H9 (cell line): ENCODE data around the gene NUDT16. TPM values are rescaled to one million over a fixed set of nuclear protein-coding genes. Genes with fewer than 3 reads are reported as not detected.

Experiments
- DNase-seq: peaks from one replicate; pipeline ENCODE4 v3.0.0-alpha.2; 2017
- H2AFZ ChIP-seq: one replicate; pipeline ENCODE4 v1.6.1; 2013; ENCODE audit warnings: mild to moderate bottlenecking, low read length, control low read depth, moderate library complexity
- H2AK5ac ChIP-seq: 2 replicates; pipeline ENCODE4 v1.6.1; 2013; ENCODE audit warnings: low read length, control low read depth, mixed read lengths; ENCODE audit not compliant: insufficient read length
- H2BK120ac ChIP-seq: one replicate; pipeline ENCODE4 v1.6.1; 2013; ENCODE audit warnings: low read depth, mild to moderate bottlenecking, low read length, control low read depth, inconsistent platforms; ENCODE audit not compliant: poor library complexity, severe bottlenecking
- H2BK12ac ChIP-seq: 2 replicates; pipeline ENCODE4 v1.6.1; 2013; ENCODE audit warnings: low read length, control low read depth, mixed read lengths, low read depth; ENCODE audit not compliant: insufficient read length
- H2BK15ac ChIP-seq: 2 replicates; pipeline ENCODE4 v1.6.1; 2013; ENCODE audit warnings: low read depth, low read length, control low read depth
- H2BK20ac ChIP-seq: one replicate; pipeline ENCODE4 v1.6.1; 2013; ENCODE audit warnings: low read depth, mild to moderate bottlenecking, low read length, control low read depth, inconsistent platforms; ENCODE audit not compliant: poor library complexity, severe bottlenecking
- H2BK5ac ChIP-seq: 2 replicates; pipeline ENCODE4 v1.6.1; 2013; ENCODE audit warnings: low read length, control low read depth, mixed read lengths; ENCODE audit not compliant: insufficient read length
- H3K14ac ChIP-seq: 2 replicates; pipeline ENCODE4 v1.6.1; 2013; ENCODE audit warnings: low read length, control low read depth; ENCODE audit not compliant: insufficient read depth
- H3K18ac ChIP-seq: 2 replicates; pipeline ENCODE4 v1.6.1; 2013; ENCODE audit warnings: low read depth, mild to moderate bottlenecking, mixed read lengths, low read length, control low read depth; ENCODE audit not compliant: insufficient read length
- H3K23ac ChIP-seq: 2 replicates; pipeline ENCODE4 v1.6.1; 2013; ENCODE audit warnings: low read length, control low read depth, mixed read lengths, low read depth; ENCODE audit not compliant: insufficient read length
- H3K23me2 ChIP-seq: 2 replicates; pipeline ENCODE4 v1.6.1; 2013; ENCODE audit warnings: low read depth, mild to moderate bottlenecking, mixed read lengths, low read length, control low read depth; ENCODE audit not compliant: insufficient read length, poor library complexity, severe bottlenecking
- H3K27ac ChIP-seq: 2 replicates; pipeline ENCODE4 v1.5.1; 2013; ENCODE audit warnings: low read length, control low read depth, mixed read lengths, low read depth; ENCODE audit not compliant: insufficient read length
- H3K27me3 ChIP-seq: 2 replicates; pipeline ENCODE4 v1.6.1; 2013; ENCODE audit warnings: low read length, control low read depth, inconsistent platforms; ENCODE audit not compliant: insufficient read depth
- H3K4ac ChIP-seq: 2 replicates; pipeline ENCODE4 v1.6.1; 2013; ENCODE audit warnings: low read depth, mild to moderate bottlenecking, control low read depth, inconsistent platforms, low read length, moderate library complexity
- H3K4me1 ChIP-seq: 2 replicates; pipeline ENCODE4 v1.6.1; 2013; ENCODE audit warnings: low read length, control low read depth, inconsistent platforms; ENCODE audit not compliant: insufficient read depth
- H3K4me2 ChIP-seq: 2 replicates; pipeline ENCODE4 v1.6.1; 2013; ENCODE audit warnings: low read length, control low read depth, mixed read lengths; ENCODE audit not compliant: insufficient read length, insufficient read depth
- H3K56ac ChIP-seq: 2 replicates; pipeline ENCODE4 v1.6.1; 2013; ENCODE audit warnings: low read depth, mild to moderate bottlenecking, mixed read lengths, low read length, control low read depth; ENCODE audit not compliant: insufficient read length
- H3K79me1 ChIP-seq: 2 replicates; pipeline ENCODE4 v1.6.1; 2013; ENCODE audit warnings: low read depth, mild to moderate bottlenecking, moderate library complexity, low read length, control low read depth, inconsistent platforms; ENCODE audit not compliant: insufficient read depth, poor library complexity, severe bottlenecking
- H3K79me2 ChIP-seq: 2 replicates; pipeline ENCODE4 v1.6.1; 2013; ENCODE audit warnings: low read length, control low read depth, inconsistent platforms; ENCODE audit not compliant: insufficient read depth
- H3K9ac ChIP-seq: 2 replicates; pipeline ENCODE4 v1.6.1; 2013; ENCODE audit warnings: low read length, control low read depth, mixed read lengths; ENCODE audit not compliant: insufficient read length; ENCODE audit errors: extremely low read depth
- H3K9me3 ChIP-seq: one replicate; pipeline ENCODE4 v1.6.1; 2013; ENCODE audit warnings: low read depth, low read length, inconsistent platforms; ENCODE audit not compliant: control insufficient read depth
- H3T11ph ChIP-seq: one replicate; pipeline ENCODE4 v1.6.1; 2013; ENCODE audit warnings: mild to moderate bottlenecking, low read length, control low read depth, inconsistent platforms
- H4K20me1 ChIP-seq: one replicate; pipeline ENCODE4 v1.6.1; 2013; ENCODE audit not compliant: control insufficient read depth, insufficient read length, insufficient read depth
- H4K5ac ChIP-seq: 2 replicates; pipeline ENCODE4 v1.6.1; 2013; ENCODE audit warnings: low read depth, mild to moderate bottlenecking, mixed read lengths, low read length, control low read depth; ENCODE audit not compliant: insufficient read length
- H4K8ac ChIP-seq: replicated peaks from 2 replicates; pipeline ENCODE4 v1.6.1; 2013; ENCODE audit warnings: low read length, control low read depth, mixed read lengths, low read depth; ENCODE audit not compliant: insufficient read length
- H4K91ac ChIP-seq: 2 replicates; pipeline ENCODE4 v1.6.1; 2013; ENCODE audit warnings: low read depth, mild to moderate bottlenecking, moderate library complexity, mixed read lengths, low read length, control low read depth; ENCODE audit not compliant: insufficient read length
- H3K27ac Mint-ChIP-seq, 3 experiments: 2 replicates in 2 of 3; 3 replicates in 1 of 3; pipeline ENCODE4 v1.8.0; 2020 to 2021; ENCODE audit warnings: mixed read lengths in 3 of 3, mild to moderate bottlenecking in 1 of 3, moderate library complexity in 1 of 3
- H3K27me3 Mint-ChIP-seq: 2 replicates; pipeline ENCODE4 v1.8.0; 2021; ENCODE audit warnings: low read depth, mild to moderate bottlenecking, moderate library complexity, mixed read lengths
- H3K36me3 Mint-ChIP-seq, 3 experiments: 2 replicates in 2 of 3; 3 replicates in 1 of 3; pipeline ENCODE4 v1.8.0; 2020 to 2021; ENCODE audit warnings: low read depth in 3 of 3, mixed read lengths in 3 of 3; ENCODE audit not compliant: insufficient read depth in 1 of 3
- H3K4me1 Mint-ChIP-seq, 2 experiments: 2 replicates each; pipeline ENCODE4 v1.8.0; 2020; ENCODE audit warnings: mixed read lengths in 2 of 2
- H3K4me3 Mint-ChIP-seq, 2 experiments: 2 replicates in 1 of 2; 3 replicates in 1 of 2; pipeline ENCODE4 v1.8.0; 2020 to 2021; ENCODE audit warnings: mild to moderate bottlenecking in 2 of 2, mixed read lengths in 2 of 2, moderate library complexity in 1 of 2
- H3K9me3 Mint-ChIP-seq, 2 experiments: 2 replicates in 1 of 2; 3 replicates in 1 of 2; pipeline ENCODE4 v1.8.0; 2020; ENCODE audit warnings: mild to moderate bottlenecking in 2 of 2, mixed read lengths in 2 of 2, moderate library complexity in 1 of 2
- WGBS: extraction: QIAGEN DNeasy Blood & Tissue Kit; methylation state at CpG from one replicate; pipeline ENCODE4 v1.1.7; 2013; ENCODE audit warnings: missing lambda C conversion rate, low lambda C conversion rate, mixed read lengths; ENCODE audit not compliant: insufficient read length; ENCODE audit errors: extremely low coverage; 5-methylcytosine and 5-hydroxymethylcytosine counted together
- total RNA-seq: library from RNA; stranded (reverse); gene quantifications from 2 replicates; pipeline ENCODE4 v1.2.1, GENCODE V29; 2021
- TF ChIP-seq, protein P1 (sequence below): fragments of 200-600 bp; sonication (generic); conservative IDR thresholded peaks from 3 replicates; pipeline ENCODE4 v1.8.0; 2021; ENCODE audit warnings: antibody characterized with exemption, mild to moderate bottlenecking

The NUDT16 gene
- total RNA-seq, 1 experiment from 2014 or later = 18.2 TPM

DNA sequence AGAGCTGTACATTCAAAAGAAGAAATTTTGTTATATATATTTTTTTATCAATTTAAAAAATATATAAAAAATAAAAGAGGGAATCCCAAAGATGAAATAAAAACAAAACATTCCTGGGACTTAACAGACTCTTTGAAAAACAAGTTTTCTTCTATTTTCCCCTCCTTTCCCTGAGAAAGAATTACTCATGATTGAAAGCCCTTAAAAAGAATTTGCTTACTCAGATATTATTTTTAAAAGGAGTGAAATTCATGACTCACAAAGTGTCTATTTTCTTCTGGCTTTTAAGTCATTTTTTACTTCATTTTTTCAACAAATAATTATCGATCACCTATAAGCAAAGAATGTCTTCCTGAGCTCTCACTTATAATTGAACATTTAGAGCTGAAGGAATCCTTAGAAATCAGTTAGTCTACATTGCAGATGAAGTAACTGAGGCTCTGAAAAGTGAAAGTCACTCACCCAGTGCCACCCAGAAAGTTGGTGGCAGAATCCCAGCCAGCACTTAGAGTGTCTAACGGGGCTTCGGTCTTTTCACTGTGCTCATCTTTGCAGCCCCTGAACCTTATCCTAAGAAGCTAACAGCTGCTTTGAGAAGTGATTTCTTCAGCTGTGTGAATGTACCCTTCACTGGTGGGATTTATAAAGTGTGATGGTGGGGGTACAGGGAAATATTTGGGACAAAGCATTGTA, 42.5 kb upstream of the NUDT16 start:
- H3K56ac ChIP-seq = no peak overlapping the region
- H3K27me3 ChIP-seq = no peaks in the 10 kb centered on the region
- no peak overlapping the region for H2BK5ac ChIP-seq
- no peak overlapping the region for H3K4ac ChIP-seq
- no peaks in the 10 kb centered on the region for H3K23me2 ChIP-seq
- H2BK20ac ChIP-seq = no peak overlapping the region
- no peaks in the 10 kb centered on the region for H4K20me1 ChIP-seq
- no peak overlapping the region for H2AFZ ChIP-seq
- no peak overlapping the region for H2AK5ac ChIP-seq
- no CpG with 5 or more reads among the region's 3 CpGs for WGBS
- H3K4me1 Mint-ChIP-seq = no peaks in the 10 kb centered on the region
- no peak overlapping the region for H3T11ph ChIP-seq
- no peak overlapping the region for H3K14ac ChIP-seq
- H3K9me3 Mint-ChIP-seq = peaks cover 11 to 16% of the 10 kb centered on the region in 2 experiments
- no peak overlapping the region for H2BK120ac ChIP-seq
- no peak overlapping the region for H3K4me2 ChIP-seq
- no peak overlapping the region for H3K9ac ChIP-seq
- H3K27ac Mint-ChIP-seq = no peak overlapping the region
- no peak overlapping the region for H4K8ac ChIP-seq
- no peaks in the 10 kb centered on the region for H3K79me2 ChIP-seq
- TF ChIP-seq, protein P1, sequence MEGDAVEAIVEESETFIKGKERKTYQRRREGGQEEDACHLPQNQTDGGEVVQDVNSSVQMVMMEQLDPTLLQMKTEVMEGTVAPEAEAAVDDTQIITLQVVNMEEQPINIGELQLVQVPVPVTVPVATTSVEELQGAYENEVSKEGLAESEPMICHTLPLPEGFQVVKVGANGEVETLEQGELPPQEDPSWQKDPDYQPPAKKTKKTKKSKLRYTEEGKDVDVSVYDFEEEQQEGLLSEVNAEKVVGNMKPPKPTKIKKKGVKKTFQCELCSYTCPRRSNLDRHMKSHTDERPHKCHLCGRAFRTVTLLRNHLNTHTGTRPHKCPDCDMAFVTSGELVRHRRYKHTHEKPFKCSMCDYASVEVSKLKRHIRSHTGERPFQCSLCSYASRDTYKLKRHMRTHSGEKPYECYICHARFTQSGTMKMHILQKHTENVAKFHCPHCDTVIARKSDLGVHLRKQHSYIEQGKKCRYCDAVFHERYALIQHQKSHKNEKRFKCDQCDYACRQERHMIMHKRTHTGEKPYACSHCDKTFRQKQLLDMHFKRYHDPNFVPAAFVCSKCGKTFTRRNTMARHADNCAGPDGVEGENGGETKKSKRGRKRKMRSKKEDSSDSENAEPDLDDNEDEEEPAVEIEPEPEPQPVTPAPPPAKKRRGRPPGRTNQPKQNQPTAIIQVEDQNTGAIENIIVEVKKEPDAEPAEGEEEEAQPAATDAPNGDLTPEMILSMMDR = no peak
- no peak overlapping the region for H4K91ac ChIP-seq
- H2BK15ac ChIP-seq = no peak overlapping the region
- no peaks in the 10 kb centered on the region for H3K27me3 Mint-ChIP-seq
- no peak for DNase-seq
- no peak overlapping the region for H3K4me3 Mint-ChIP-seq
- H3K36me3 Mint-ChIP-seq = peaks cover 4 to 14% (median 14%) of the 10 kb centered on the region in 3 experiments; a peak in 6 of 7 replicates
- H3K79me1 ChIP-seq = no peaks in the 10 kb centered on the region
- no peaks in the 10 kb centered on the region for H3K4me1 ChIP-seq
- no peaks in the 10 kb centered on the region for H3K9me3 ChIP-seq
- H2BK12ac ChIP-seq = no peak overlapping the region
- no peak overlapping the region for H3K27ac ChIP-seq
- no peak overlapping the region for H4K5ac ChIP-seq
- no peak overlapping the region for H3K23ac ChIP-seq
- no peak overlapping the region for H3K18ac ChIP-seq
